Caco-2 (cell line): Measurements from ENCODE around the gene RAET1L. TPM values are rescaled to one million over a fixed set of nuclear protein-coding genes. Genes with fewer than 3 reads are reported as not detected.

Source experiments
- BruUV-seq: library from RNA; stranded (reverse); fragments of 400-500 nt; replicated peaks from 2 replicates; lab custom pipeline; 2021; lab: Mats Ljungman, UMichigan
- CTCF ChIA-PET: fragments of 300-600 bp; sonication (Branson Sonifier 250); formaldehyde crosslinking; loops from one replicate; lab custom pipeline; 2022; ENCODE audit warnings: antibody characterized with exemption; lab: Charles Lee
- POLR2A ChIA-PET: fragments of 300-600 bp; sonication (Branson Sonifier 250); formaldehyde crosslinking; loops from one replicate; lab custom pipeline; 2022; ENCODE audit warnings: antibody characterized with exemption; lab: Charles Lee
- DNase-seq, 2 experiments: peaks; one replicate each; pipeline versions ENCODE4 v3.0.0 to v3.0.0-alpha.2; 2020 to 2022
- H3K27me3 ChIP-seq: replicated peaks from 2 replicates; pipeline ENCODE4 v1.6.0; 2011; ENCODE audit warnings: low read length; ENCODE audit not compliant: control insufficient read depth, insufficient read depth
- H3K36me3 ChIP-seq: 2 replicates; pipeline ENCODE4 v1.5.1; 2011; ENCODE audit warnings: low read length; ENCODE audit not compliant: control insufficient read depth, insufficient read depth
- H3K4me1 ChIP-seq: fragments of 250-450 bp; sonication (Bioruptor Pico); 2 replicates; pipeline ENCODE4 v1.5.1; 2020; ENCODE audit warnings: mild to moderate bottlenecking
- H3K4me3 ChIP-seq: 2 replicates; pipeline ENCODE4 v1.5.1; 2011; ENCODE audit warnings: low read depth, mild to moderate bottlenecking, control low read depth, low read length
- H3K9me3 ChIP-seq: fragments of 250-450 bp; sonication (Bioruptor Pico); 2 replicates; pipeline ENCODE4 v1.5.1; 2020; ENCODE audit warnings: mild to moderate bottlenecking, moderate library complexity
- H3K27ac Mint-ChIP-seq: one replicate; pipeline ENCODE4 v1.8.0; 2022; ENCODE audit warnings: mixed read lengths; ENCODE audit not compliant: unreplicated experiment
- H3K27me3 Mint-ChIP-seq: one replicate; pipeline ENCODE4 v1.8.0; 2022; ENCODE audit warnings: mixed read lengths; ENCODE audit not compliant: insufficient read depth, unreplicated experiment
- H3K36me3 Mint-ChIP-seq: one replicate; pipeline ENCODE4 v1.8.0; 2022; ENCODE audit warnings: mild to moderate bottlenecking, mixed read lengths; ENCODE audit not compliant: insufficient read depth, unreplicated experiment
- H3K4me1 Mint-ChIP-seq: one replicate; pipeline ENCODE4 v1.8.0; 2022; ENCODE audit warnings: low read depth, mixed read lengths; ENCODE audit not compliant: unreplicated experiment
- H3K4me3 Mint-ChIP-seq: one replicate; pipeline ENCODE4 v1.8.0; 2022; ENCODE audit warnings: mild to moderate bottlenecking, moderate library complexity, mixed read lengths; ENCODE audit not compliant: unreplicated experiment
- H3K9me3 Mint-ChIP-seq: one replicate; pipeline ENCODE4 v1.8.0; 2022; ENCODE audit warnings: mixed read lengths; ENCODE audit not compliant: unreplicated experiment
- intact Hi-C: fragments of 100-400 bp; cut with micrococcal nuclease; formaldehyde crosslinking; loops from one replicate; pipeline ENCODE4 v1.10.0; 2022; ENCODE audit not compliant: unreplicated experiment
- total RNA-seq: library from RNA; stranded (reverse); gene quantifications from 2 replicates; pipeline ENCODE4 v1.2.3, GENCODE V29; 2022
- TF ChIP-seq, protein P1 (sequence below), 2 experiments: fragments of 200-600 bp in 1 of 2; IDR thresholded peaks; 1 replicate in 1 of 2; 2 replicates in 1 of 2; pipeline versions ENCODE4 v1.5.1 to v1.8.0; 2011 to 2022; ENCODE audit warnings: antibody characterized with exemption in 1 of 2, control low read depth in 1 of 2, inconsistent platforms in 1 of 2, low read depth in 1 of 2, low read length in 1 of 2, mild to moderate bottlenecking in 1 of 2, moderate library complexity in 1 of 2; ENCODE audit not compliant: insufficient read depth in 1 of 2, severe bottlenecking in 1 of 2, unreplicated experiment in 1 of 2

The RAET1L gene
- total RNA-seq, 1 experiment from 2014 or later, result not detected

- Histone ChIP-seq H3K36me3 (no peaks in the 10 kb centered on the region), H3K4me1 (no peaks in the 10 kb centered on the region), H3K9me3 (no peaks in the 10 kb centered on the region), H3K4me3 (no peak overlapping the region), H3K27me3 (no peaks in the 10 kb centered on the region)
- Mint-ChIP-seq H3K4me1 (no peaks in the 10 kb centered on the region), H3K9me3 (peaks cover 18% of the 10 kb centered on the region), H3K27ac (no peak overlapping the region), H3K27me3 (peaks cover 45% of the 10 kb centered on the region), H3K36me3 (no peaks in the 10 kb centered on the region), H3K4me3 (no peak overlapping the region)
- TF ChIP-seq, protein P1, sequence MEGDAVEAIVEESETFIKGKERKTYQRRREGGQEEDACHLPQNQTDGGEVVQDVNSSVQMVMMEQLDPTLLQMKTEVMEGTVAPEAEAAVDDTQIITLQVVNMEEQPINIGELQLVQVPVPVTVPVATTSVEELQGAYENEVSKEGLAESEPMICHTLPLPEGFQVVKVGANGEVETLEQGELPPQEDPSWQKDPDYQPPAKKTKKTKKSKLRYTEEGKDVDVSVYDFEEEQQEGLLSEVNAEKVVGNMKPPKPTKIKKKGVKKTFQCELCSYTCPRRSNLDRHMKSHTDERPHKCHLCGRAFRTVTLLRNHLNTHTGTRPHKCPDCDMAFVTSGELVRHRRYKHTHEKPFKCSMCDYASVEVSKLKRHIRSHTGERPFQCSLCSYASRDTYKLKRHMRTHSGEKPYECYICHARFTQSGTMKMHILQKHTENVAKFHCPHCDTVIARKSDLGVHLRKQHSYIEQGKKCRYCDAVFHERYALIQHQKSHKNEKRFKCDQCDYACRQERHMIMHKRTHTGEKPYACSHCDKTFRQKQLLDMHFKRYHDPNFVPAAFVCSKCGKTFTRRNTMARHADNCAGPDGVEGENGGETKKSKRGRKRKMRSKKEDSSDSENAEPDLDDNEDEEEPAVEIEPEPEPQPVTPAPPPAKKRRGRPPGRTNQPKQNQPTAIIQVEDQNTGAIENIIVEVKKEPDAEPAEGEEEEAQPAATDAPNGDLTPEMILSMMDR (IDR thresholded peaks at IDR 0.05; ENCODE audit: insufficient read depth in 1 of 2, low read depth in 1 of 2, low read length in 1 of 2, severe bottlenecking in 1 of 2, unreplicated experiment in 1 of 2), result no peak
- no peak for DNase-seq
- CTCF ChIA-PET, result no interaction called here
- BruUV-seq, result no TSS peak
- POLR2A ChIA-PET, result no interaction called here
- intact Hi-C loops, result no loop called here
Measured at GRCh38 chr6:150056156-150056555, 30.8 kb upstream of the RAET1L start.

DNA sequence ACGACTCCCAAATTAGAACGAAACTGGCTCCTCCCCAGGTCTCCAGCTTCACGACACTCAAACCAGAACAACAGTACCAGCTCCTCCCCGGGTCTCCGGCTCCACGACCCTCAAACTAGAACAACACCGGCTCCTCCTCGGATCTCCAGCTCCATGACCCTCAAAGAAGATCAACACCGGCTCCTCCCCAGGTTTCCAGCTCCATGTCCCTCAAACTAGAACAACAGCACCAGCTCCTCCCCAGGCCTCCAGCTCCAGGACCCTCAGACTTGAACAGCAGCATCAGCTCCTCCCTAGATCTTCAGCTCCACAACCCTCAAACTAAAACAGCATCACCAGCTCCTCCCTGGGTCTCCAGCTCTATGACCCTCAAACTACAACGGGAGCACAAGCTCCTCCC is 29.8 kb upstream of the RAET1L start:
- TF ChIP-seq, protein P1 (IDR thresholded peaks at IDR 0.05; ENCODE audit: insufficient read depth in 1 of 2, low read depth in 1 of 2, low read length in 1 of 2, severe bottlenecking in 1 of 2, unreplicated experiment in 1 of 2), result no peak
- Mint-ChIP-seq H3K36me3 (no peaks in the 10 kb centered on the region), H3K9me3 (peaks cover 18% of the 10 kb centered on the region), H3K4me1 (no peaks in the 10 kb centered on the region), H3K27ac (no peak overlapping the region), H3K27me3 (peaks cover 45% of the 10 kb centered on the region), H3K4me3 (no peak overlapping the region)
- CTCF ChIA-PET, result interaction anchor here (0.8 kb wide), 2 partner anchors 16 to 581 kb away, joined by 5 to 9 read pairs; no protein-coding TSS in a partner anchor
- no TSS peak for BruUV-seq
- Histone ChIP-seq H3K4me1 (no peaks in the 10 kb centered on the region), H3K4me3 (no peak overlapping the region), H3K9me3 (no peaks in the 10 kb centered on the region), H3K36me3 (no peaks in the 10 kb centered on the region), H3K27me3 (no peaks in the 10 kb centered on the region)
- POLR2A ChIA-PET, result no interaction called here
- intact Hi-C loops, result no loop called here
- DNase-seq, result no peak

GRCh38 chr6:150053450-150053849 is 28.1 kb upstream of the RAET1L start:
- H3K9me3 ChIP-seq, result no peaks in the 10 kb centered on the region
- H3K27me3 ChIP-seq, result no peaks in the 10 kb centered on the region
- peaks cover 18% of the 10 kb centered on the region for H3K9me3 Mint-ChIP-seq

More at GRCh38 chr6:150053450-150053849, 28.1 kb upstream of the RAET1L start:
- Mint-ChIP-seq H3K36me3 (no peaks in the 10 kb centered on the region), H3K27ac (no peak overlapping the region), H3K4me3 (no peak overlapping the region), H3K4me1 (no peaks in the 10 kb centered on the region), H3K27me3 (peaks cover 43% of the 10 kb centered on the region)
- POLR2A ChIA-PET, result no interaction called here
- DNase-seq, result no peak
- CTCF ChIA-PET, result interaction anchor here (0.9 to 1.4 kb wide), 2 partner anchors 17 to 27 kb away, joined by 4 to 7 read pairs; no protein-coding TSS in a partner anchor
- TF ChIP-seq, protein P1 (IDR thresholded peaks at IDR 0.05; ENCODE audit: insufficient read depth in 1 of 2, low read depth in 1 of 2, low read length in 1 of 2, severe bottlenecking in 1 of 2, unreplicated experiment in 1 of 2), result no peak
- intact Hi-C loops, result no loop called here
- Histone ChIP-seq H3K4me1 (no peaks in the 10 kb centered on the region), H3K36me3 (no peaks in the 10 kb centered on the region), H3K4me3 (no peak overlapping the region)
- no TSS peak for BruUV-seq
